Aorta (tissue), 5 donors: Measurements from ENCODE around the gene PTTG1. TPM values are rescaled to one million over a fixed set of nuclear protein-coding genes. Genes with fewer than 3 reads are reported as not detected.

ENCODE experiments used
- ATAC-seq: fragments of 200-7000 bp; cut with Tn5 transposase; one replicate; pipeline ENCODE4 v1.9.1; 2022; ENCODE audit warnings: moderate library complexity; ENCODE audit not compliant: low FRiP score
- DNase-seq, 2 donors: peaks; one replicate each; pipeline ENCODE4 v3.0.0-alpha.2; 2020
- H3K27ac ChIP-seq, 2 donors: one replicate each; pipeline ENCODE4 v1.5.1; 2013; ENCODE audit warnings: low read length in 2 of 2, mild to moderate bottlenecking in 2 of 2, moderate library complexity in 2 of 2, control low read depth in 1 of 2, inconsistent platforms in 1 of 2, low read depth in 1 of 2
- H3K27me3 ChIP-seq, 2 donors: one replicate each; pipeline ENCODE4 v1.6.1; 2013; ENCODE audit warnings: control low read depth in 1 of 2, low read length in 1 of 2, mild to moderate bottlenecking in 1 of 2, moderate library complexity in 1 of 2; ENCODE audit not compliant: insufficient read depth in 2 of 2, control insufficient read depth in 1 of 2
- H3K36me3 ChIP-seq, 2 donors: one replicate each; pipeline ENCODE4 v1.6.1; 2013; ENCODE audit warnings: control low read depth in 1 of 2, low read length in 1 of 2, mild to moderate bottlenecking in 1 of 2; ENCODE audit not compliant: insufficient read depth in 2 of 2, control insufficient read depth in 1 of 2
- H3K4me1 ChIP-seq, 2 donors: one replicate each; pipeline ENCODE4 v1.6.1; 2013; ENCODE audit warnings: low read length in 2 of 2, control low read depth in 1 of 2, mild to moderate bottlenecking in 1 of 2, moderate library complexity in 1 of 2; ENCODE audit not compliant: insufficient read depth in 2 of 2, control insufficient read depth in 1 of 2
- H3K4me3 ChIP-seq, 2 donors: one replicate each; pipeline ENCODE4 v1.5.1; 2013; ENCODE audit warnings: low read length in 2 of 2, control low read depth in 1 of 2, mild to moderate bottlenecking in 1 of 2
- H3K9me3 ChIP-seq: one replicate; pipeline ENCODE4 v1.6.1; 2013; ENCODE audit warnings: mild to moderate bottlenecking, low read length; ENCODE audit not compliant: control insufficient read depth
- WGBS, 2 donors: extraction: QIAGEN DNeasy Blood & Tissue Kit; methylation state at CpG; one replicate each; pipeline ENCODE4 v1.1.7; 2013; 5-methylcytosine and 5-hydroxymethylcytosine counted together
- intact Hi-C, 2 donors: fragments of 100-400 bp; cut with DNase I; formaldehyde crosslinking; loops; one replicate each; pipeline versions ENCODE4 v1.14.2 to v1.15.0; 2022
- polyA plus RNA-seq, 2 donors: library from polyadenylated mRNA; stranded (reverse); fragments of 200-250 nt; gene quantifications; one replicate each; pipeline ENCODE4 v1.2.3, GENCODE V29; 2013
- total RNA-seq, 2 donors: library from RNA; stranded (reverse); fragmentation: NEBNext Ultra II Directional; extraction: Animal tissue kit (Norgen Biotek cat#: 25700); gene quantifications; one replicate each; pipeline ENCODE4 v1.2.1, GENCODE V29; 2021
- donor health status: healthy with polysubstance abuse.
- donor health status: Bipolar disorder and iron deficiency.
- donor health status: DM: no; HTN: no; CAD: no.
- donor health status: DM: no; HTN: no; CAD: no.
- donor health status: DM: yes; HTN: yes; CAD: no.

PTTG1 gene
- total and polyA plus RNA-seq, 4 donors, result 3.0 to 18.7 (median 5.0) TPM

DNA sequence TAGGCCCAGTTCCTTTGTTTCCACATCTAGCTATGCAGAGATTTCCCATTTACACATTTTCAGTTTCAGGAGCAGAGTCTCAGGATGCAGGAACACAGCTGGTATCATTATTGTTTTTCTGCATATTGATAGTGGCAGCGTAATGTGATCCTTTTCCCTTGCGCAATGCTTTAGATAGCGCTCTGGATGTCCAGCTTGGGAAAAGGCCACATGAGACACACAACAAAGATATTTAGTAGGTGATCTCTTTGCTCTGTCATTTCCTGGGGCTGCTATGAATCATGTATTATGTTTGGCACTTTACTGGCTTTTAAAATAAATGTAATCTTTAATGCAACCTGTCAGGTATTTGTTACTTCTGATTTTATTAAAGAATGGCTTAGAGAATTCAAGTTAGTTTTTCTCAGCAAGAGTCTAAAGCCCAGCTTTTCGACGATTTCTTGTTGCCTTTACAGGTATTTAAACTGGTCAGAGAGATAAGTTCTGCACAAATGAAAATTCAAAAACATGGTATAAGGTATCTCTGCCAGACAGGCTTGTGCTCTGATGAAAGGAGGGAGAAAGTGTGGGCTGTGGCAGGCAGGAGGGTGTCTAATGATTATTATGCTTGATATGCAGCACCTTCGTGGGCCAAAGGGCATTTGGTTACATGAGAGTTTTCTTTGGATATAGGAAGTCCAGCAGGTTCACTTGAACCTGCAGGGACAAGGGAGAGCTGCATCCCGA lies 42.2 kb downstream of the PTTG1 start:
- 52 to 54% methylated on average over 7 of the region's 7 CpGs for WGBS, 2 donors

DNA sequence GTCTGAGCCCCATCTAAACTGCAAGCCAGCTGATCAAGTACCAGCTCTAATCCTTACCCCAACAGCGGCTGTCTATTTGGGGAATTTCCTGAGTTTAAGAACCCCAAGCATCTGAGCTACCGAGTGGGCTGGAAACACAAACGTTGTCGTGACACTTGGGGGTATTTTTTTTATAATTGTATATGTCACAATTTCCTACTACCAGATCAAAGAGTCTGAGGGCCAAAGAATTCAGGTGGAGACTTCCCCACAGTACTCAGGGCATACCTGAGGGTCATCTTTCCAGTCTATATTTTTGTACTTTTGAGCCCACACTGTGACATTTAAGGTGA lies 42.8 kb downstream of the PTTG1 start:
- WGBS, 2 donors, result 62 to 64% methylated on average over 4 of the region's 4 CpGs
- Histone ChIP-seq H3K9me3 (no peaks in the 10 kb centered on the region), H3K4me3 (no peak overlapping the region), H3K27me3 (no peaks in the 10 kb centered on the region), H3K4me1 (peaks cover 2 to 3% of the 10 kb centered on the region in 2 donors), H3K27ac (peak overlapping the region in 1 of 2 donors; percentile 39), H3K36me3 (no peaks in the 10 kb centered on the region)
- ATAC-seq (no peak), DNase-seq (no peak)
- intact Hi-C loops, result no loop called here

More for the DNA sequence above, 42.2 kb downstream of the PTTG1 start:
- no peaks in the 10 kb centered on the region for H3K36me3 ChIP-seq
- no peaks in the 10 kb centered on the region for H3K27me3 ChIP-seq
- H3K4me3 ChIP-seq, result no peak overlapping the region
- no peak for DNase-seq
- no peaks in the 10 kb centered on the region for H3K9me3 ChIP-seq
- peaks cover 2 to 3% of the 10 kb centered on the region in 2 donors for H3K4me1 ChIP-seq
- intact Hi-C loops, result no loop called here
- peak overlapping the region in 1 of 2 donors; percentile 39 for H3K27ac ChIP-seq
- no peak for ATAC-seq

DNA sequence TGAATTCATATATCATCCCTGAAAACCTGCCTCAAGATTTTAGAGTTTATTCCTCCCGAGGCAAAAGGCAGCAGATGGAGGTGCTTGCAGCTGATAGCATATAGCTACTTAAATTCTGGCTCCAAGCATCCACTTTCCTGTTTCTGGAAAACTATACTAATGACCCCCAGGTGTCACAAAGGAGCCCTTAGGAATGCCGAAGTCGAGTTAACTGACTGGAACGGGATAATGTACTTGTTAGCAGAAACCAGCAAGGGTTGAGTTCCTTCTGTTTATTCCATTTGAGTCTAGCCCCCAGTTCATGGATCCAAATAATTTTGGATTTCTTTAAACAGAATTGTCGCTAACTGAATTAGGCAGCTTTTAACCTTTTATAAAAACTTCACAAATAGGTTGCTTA lies 44.5 kb downstream of the PTTG1 start:
- 77 to 85% methylated on average over 5 of the region's 5 CpGs for WGBS, 2 donors
- Histone ChIP-seq H3K36me3 (no peaks in the 10 kb centered on the region), H3K9me3 (no peaks in the 10 kb centered on the region), H3K4me1 (peaks cover 3 to 6% of the 10 kb centered on the region in 2 donors), H3K27ac (no peak overlapping the region), H3K4me3 (no peak overlapping the region), H3K27me3 (no peaks in the 10 kb centered on the region)
- DNase-seq (no peak), ATAC-seq (no peak)
- intact Hi-C loops, result no loop called here

DNA sequence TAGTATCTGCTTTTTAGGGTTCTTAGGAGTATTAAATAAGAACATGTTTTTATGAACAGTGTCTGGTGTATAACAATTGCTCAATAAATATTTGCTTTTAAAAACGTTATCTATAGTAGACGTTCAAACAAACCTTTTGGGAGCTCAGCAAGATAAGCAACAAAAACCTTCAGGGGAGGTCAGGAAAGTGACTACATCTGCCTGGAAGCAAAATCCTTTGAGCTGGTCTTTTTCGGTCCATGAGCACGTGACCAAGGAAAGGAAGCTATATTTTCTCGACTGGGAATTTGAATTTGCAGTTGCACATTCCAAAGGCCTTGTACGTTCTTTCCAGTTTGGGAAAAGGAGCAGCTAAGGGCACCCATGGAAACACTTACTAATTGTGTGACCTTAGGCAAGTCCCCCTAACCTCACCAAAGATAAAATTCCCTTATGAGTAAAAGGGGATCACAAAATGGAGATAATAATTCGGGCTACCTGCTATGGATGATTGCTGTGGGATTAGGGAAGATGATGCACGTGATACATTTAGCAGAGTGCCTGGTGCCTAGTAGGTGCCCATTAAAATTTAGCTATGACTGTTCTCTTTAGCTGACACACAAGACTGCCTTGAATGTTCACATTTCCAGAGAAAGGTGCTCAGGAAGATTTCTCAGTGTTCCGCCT lies 45.4 kb downstream of the PTTG1 start:
- Histone ChIP-seq H3K27me3 (no peaks in the 10 kb centered on the region), H3K9me3 (no peaks in the 10 kb centered on the region), H3K4me1 (peaks cover 3 to 6% of the 10 kb centered on the region in 2 donors), H3K27ac (no peak overlapping the region), H3K36me3 (no peaks in the 10 kb centered on the region), H3K4me3 (no peak overlapping the region)
- no peak for DNase-seq
- intact Hi-C loops, result no loop called here
- WGBS, 2 donors, result 27 to 28% methylated on average over 9 of the region's 9 CpGs
- peak; percentile 6 for ATAC-seq

DNA sequence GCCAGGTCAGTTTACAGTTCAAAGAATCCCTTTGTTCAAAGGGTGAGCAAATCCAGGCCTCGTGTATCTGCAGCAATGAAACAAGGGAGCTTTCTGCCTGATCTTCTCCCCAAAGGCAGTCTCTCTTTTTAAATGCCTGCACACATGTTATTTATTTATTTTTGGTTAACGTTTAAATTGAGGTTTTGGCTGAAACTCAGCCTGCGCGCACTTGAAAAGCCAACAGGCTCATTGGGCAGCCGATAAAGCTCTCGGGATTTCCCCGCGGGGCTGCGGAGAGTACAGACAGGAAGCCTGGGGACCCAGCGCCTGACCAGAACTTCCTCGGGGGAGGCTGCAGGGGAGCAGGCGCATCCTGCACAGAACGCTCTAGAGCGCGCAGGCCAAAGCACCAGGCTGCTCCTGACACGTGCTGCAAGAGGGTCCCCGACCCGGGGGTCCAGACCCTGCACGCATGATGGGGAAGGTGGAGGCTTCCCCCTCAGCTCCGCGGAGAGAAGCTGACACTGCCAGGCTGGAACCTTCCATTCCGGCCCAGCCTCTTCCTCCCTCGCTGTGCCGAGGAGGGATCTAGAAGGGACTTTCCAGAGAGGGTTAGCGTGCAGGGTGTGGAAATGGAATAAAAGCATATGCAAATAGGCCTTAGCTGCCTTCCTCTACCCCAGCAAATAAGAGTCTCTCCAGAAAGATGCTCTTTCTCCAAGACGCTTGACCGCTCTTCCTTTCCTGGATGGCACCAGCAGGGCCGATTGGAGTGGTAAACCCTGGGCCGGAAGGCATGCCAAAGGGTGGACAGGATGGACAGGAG lies 46.1 kb downstream of the PTTG1 start:
- intact Hi-C loops, result no loop called here
- H3K27ac ChIP-seq, result no peak overlapping the region
- WGBS, 2 donors, result 29 to 32% methylated on average over 29 of the region's 29 CpGs
- no peak overlapping the region for H3K4me3 ChIP-seq
- ATAC-seq, result peak; percentile 69
- peak; percentile 82 to 89 for DNase-seq
- H3K9me3 ChIP-seq, result no peaks in the 10 kb centered on the region
- H3K27me3 ChIP-seq, result no peaks in the 10 kb centered on the region
- peaks cover 3 to 6% of the 10 kb centered on the region in 2 donors for H3K4me1 ChIP-seq
- no peaks in the 10 kb centered on the region for H3K36me3 ChIP-seq

DNA sequence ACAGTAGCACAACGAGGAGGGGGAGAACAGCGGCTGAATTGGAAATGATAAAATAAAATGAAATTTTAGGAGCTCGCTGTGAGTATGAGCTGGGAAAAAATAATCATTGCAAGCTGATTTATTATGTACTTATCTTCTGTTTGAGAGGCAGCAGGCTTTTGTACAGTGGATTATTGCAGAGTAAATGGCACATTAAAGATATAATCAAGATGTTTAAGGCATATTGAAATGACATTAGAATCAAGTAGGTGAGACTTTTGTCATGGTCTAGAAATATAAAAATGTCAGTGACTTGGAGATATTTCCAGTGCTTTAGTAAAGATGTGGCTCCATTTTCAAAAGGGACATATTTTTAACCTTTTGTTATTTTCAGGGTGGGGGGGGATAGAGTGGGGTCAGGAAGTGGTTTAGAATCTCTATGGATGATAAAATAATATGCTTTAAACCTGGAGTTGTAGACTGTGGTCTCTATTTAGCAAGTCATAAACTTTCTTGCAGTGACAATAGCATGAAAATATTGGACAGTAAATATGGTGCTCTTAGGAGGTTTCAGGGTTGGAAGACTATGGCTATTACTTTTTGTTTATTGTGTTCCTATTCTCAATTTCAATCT lies 46.8 kb downstream of the PTTG1 start:
- Histone ChIP-seq H3K4me1 (peaks cover 3 to 4% of the 10 kb centered on the region in 2 donors), H3K9me3 (no peaks in the 10 kb centered on the region), H3K36me3 (no peaks in the 10 kb centered on the region), H3K27ac (no peak overlapping the region), H3K27me3 (no peaks in the 10 kb centered on the region), H3K4me3 (no peak overlapping the region)
- intact Hi-C loops, result no loop called here
- no peak for ATAC-seq
- WGBS, 2 donors, result 75 to 88% methylated on average over 3 of the region's 3 CpGs
- DNase-seq, result no peak

DNA sequence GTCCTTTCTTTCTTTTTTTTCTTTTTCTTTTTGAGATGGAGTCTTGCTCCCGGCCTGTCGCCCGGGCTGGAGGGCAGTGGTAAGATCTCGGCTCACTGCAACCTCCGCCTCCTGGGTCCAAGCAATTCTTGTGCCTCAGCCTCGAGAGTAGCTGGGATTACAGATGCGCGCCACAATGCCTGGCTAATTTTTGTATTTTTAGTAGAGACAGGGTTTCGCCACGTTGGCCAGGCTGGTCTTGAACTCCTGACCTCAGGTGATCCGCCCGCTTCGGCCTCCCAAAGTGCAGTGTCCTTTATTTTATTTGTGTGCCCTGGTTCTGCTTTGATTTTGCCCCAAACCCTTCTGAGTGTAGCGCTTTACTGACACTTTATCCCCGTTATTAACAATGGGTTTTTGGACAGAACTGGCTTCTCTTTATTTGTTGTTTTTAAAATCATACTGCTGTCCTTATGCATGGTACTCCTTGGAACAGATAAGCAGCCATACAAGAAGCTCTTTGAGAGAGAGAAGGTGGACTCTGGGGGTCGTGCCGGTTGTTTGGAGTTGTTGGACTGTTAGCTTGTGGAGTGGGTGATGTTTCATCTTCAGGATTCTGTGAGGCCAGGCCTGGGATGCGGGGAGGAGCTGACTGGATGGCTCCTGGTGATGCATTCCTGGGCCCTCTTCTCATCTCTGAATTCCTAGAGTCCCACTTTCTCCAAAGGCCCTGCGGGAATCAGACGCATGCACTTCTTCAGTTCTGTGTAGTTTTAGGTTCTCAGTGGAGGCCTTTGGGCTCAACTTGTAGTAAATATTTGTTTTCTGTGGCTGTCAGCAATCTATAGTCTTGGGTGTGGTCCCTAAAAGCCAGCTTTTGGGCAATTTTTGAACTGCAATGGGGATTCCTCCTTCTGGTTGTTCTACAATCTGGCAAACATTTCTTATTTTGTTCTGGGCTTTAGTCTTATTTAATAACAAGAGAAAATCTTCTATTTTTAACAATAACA lies 47.8 kb downstream of the PTTG1 start:
- Histone ChIP-seq H3K4me1 (peaks cover 3 to 4% of the 10 kb centered on the region in 2 donors), H3K4me3 (no peak overlapping the region), H3K27me3 (no peaks in the 10 kb centered on the region), H3K9me3 (no peaks in the 10 kb centered on the region), H3K27ac (no peak overlapping the region), H3K36me3 (no peaks in the 10 kb centered on the region)
- DNase-seq, result no peak
- 92 to 95% methylated on average over 20 of the region's 20 CpGs for WGBS, 2 donors
- intact Hi-C loops, result no loop called here
- no peak for ATAC-seq
